Large intestine (tissue), 3 donors: ENCODE results near the gene KCNQ5. TPM values are rescaled to one million over a fixed set of nuclear protein-coding genes. Genes with fewer than 3 reads are reported as not detected.

Experiments used
- DNase-seq, 2 donors: peaks; one replicate each; pipeline versions ENCODE4 v3.0.0 to v3.0.0-alpha.2; 2013
- H3K27ac ChIP-seq: one replicate; pipeline ENCODE4 v1.5.1; 2013; ENCODE audit warnings: low read length
- H3K27me3 ChIP-seq: 2 replicates; pipeline ENCODE4 v1.6.1; 2013; ENCODE audit warnings: low read length; ENCODE audit not compliant: control insufficient read depth, insufficient read depth
- H3K36me3 ChIP-seq: 2 replicates; pipeline ENCODE4 v1.6.1; 2013; ENCODE audit warnings: low read length; ENCODE audit not compliant: control insufficient read depth, insufficient read depth
- H3K4me1 ChIP-seq: one replicate; pipeline ENCODE4 v1.6.1; 2013; ENCODE audit warnings: low read length; ENCODE audit not compliant: control insufficient read depth, insufficient read depth
- H3K4me3 ChIP-seq: one replicate; pipeline ENCODE4 v1.5.1; 2013; ENCODE audit warnings: low read length
- H3K9me3 ChIP-seq: one replicate; pipeline ENCODE4 v1.6.1; 2013; ENCODE audit warnings: mild to moderate bottlenecking, low read depth, low read length, moderate library complexity; ENCODE audit not compliant: control insufficient read depth
- WGBS: methylation state at CpG from one replicate; pipeline ENCODE4 v1.1.5; 2013; ENCODE audit warnings: low lambda C conversion rate; ENCODE audit not compliant: insufficient coverage; 5-methylcytosine and 5-hydroxymethylcytosine counted together
- polyA plus RNA-seq: library from polyadenylated mRNA; unstranded; fragments of 120-200 nt; gene quantifications from one replicate; pipeline ENCODE4 v1.2.1, GENCODE V29; 2013

Gene KCNQ5
- polyA plus RNA-seq, 1 donor: 3.4 TPM

GRCh38 chr6:72944660-72945059 lies 322.8 kb downstream of the KCNQ5 start:
- H3K36me3 ChIP-seq: no peaks in the 10 kb centered on the region
- H3K27ac ChIP-seq: no peak overlapping the region
- H3K27me3 ChIP-seq: no peaks in the 10 kb centered on the region
- WGBS: 89% methylated on average over 1 of the region's 2 CpGs
- no peaks in the 10 kb centered on the region for H3K4me1 ChIP-seq
- no peak for DNase-seq
- no peaks in the 10 kb centered on the region for H3K9me3 ChIP-seq
- no peak overlapping the region for H3K4me3 ChIP-seq

GRCh38 chr6:72946774-72947173 lies 324.9 kb downstream of the KCNQ5 start:
- no peaks in the 10 kb centered on the region for H3K36me3 ChIP-seq
- H3K4me3 ChIP-seq: no peak overlapping the region
- DNase-seq: no peak
- no peak overlapping the region for H3K27ac ChIP-seq
- no peaks in the 10 kb centered on the region for H3K27me3 ChIP-seq
- whole genome bisulfite sequencing: 100% methylated on average over 1 of the region's 2 CpGs
- H3K4me1 ChIP-seq: no peaks in the 10 kb centered on the region
- H3K9me3 ChIP-seq: no peaks in the 10 kb centered on the region

GRCh38 chr6:72947534-72947933 lies 325.7 kb downstream of the KCNQ5 start:
- Histone ChIP-seq H3K27me3 (no peaks in the 10 kb centered on the region), H3K36me3 (no peaks in the 10 kb centered on the region), H3K9me3 (no peaks in the 10 kb centered on the region), H3K4me3 (no peak overlapping the region), H3K27ac (no peak overlapping the region), H3K4me1 (no peaks in the 10 kb centered on the region)
- no peak for DNase-seq
- 33% methylated on average over 1 of the region's 1 CpG for WGBS

GRCh38 chr6:72948153-72948552 lies 326.3 kb downstream of the KCNQ5 start:
- no peak overlapping the region for H3K4me3 ChIP-seq
- H3K27ac ChIP-seq: no peak overlapping the region
- no CpG with 5 or more reads among the region's 1 CpG for WGBS
- no peaks in the 10 kb centered on the region for H3K36me3 ChIP-seq
- no peak for DNase-seq
- no peaks in the 10 kb centered on the region for H3K9me3 ChIP-seq
- H3K4me1 ChIP-seq: no peaks in the 10 kb centered on the region
- H3K27me3 ChIP-seq: no peaks in the 10 kb centered on the region

- Histone ChIP-seq H3K9me3 (no peaks in the 10 kb centered on the region), H3K27ac (no peak overlapping the region), H3K4me1 (no peaks in the 10 kb centered on the region), H3K36me3 (no peaks in the 10 kb centered on the region), H3K4me3 (no peak overlapping the region), H3K27me3 (no peaks in the 10 kb centered on the region)
- WGBS: 90% methylated on average over 2 of the region's 6 CpGs
- no peak for DNase-seq
Measured at GRCh38 chr6:72950114-72950860, 328.4 kb downstream of the KCNQ5 start.

- Histone ChIP-seq H3K4me3 (no peak overlapping the region), H3K27ac (no peak overlapping the region), H3K27me3 (no peaks in the 10 kb centered on the region), H3K36me3 (no peaks in the 10 kb centered on the region), H3K4me1 (no peaks in the 10 kb centered on the region), H3K9me3 (no peaks in the 10 kb centered on the region)
- 100% methylated on average over 1 of the region's 2 CpGs for WGBS
- DNase-seq: no peak
Measured at GRCh38 chr6:72952808-72953630, 331.2 kb downstream of the KCNQ5 start.

GRCh38 chr6:72953971-72954381 lies 332.1 kb downstream of the KCNQ5 start:
- no CpG with 5 or more reads among the region's 3 CpGs for WGBS
- no peaks in the 10 kb centered on the region for H3K27me3 ChIP-seq
- H3K4me3 ChIP-seq: no peak overlapping the region
- no peak for DNase-seq
- H3K4me1 ChIP-seq: no peaks in the 10 kb centered on the region
- H3K9me3 ChIP-seq: no peaks in the 10 kb centered on the region
- H3K36me3 ChIP-seq: no peaks in the 10 kb centered on the region
- H3K27ac ChIP-seq: no peak overlapping the region

- H3K27ac ChIP-seq: no peak overlapping the region
- H3K36me3 ChIP-seq: no peaks in the 10 kb centered on the region
- H3K27me3 ChIP-seq: no peaks in the 10 kb centered on the region
- peak in 1 of 2 donors; percentile 7 for DNase-seq
- H3K4me3 ChIP-seq: no peak overlapping the region
- no peaks in the 10 kb centered on the region for H3K9me3 ChIP-seq
- no peaks in the 10 kb centered on the region for H3K4me1 ChIP-seq
- WGBS: no CpG with 5 or more reads among the region's 4 CpGs
Measured at GRCh38 chr6:72954716-72955115, 332.9 kb downstream of the KCNQ5 start.

GRCh38 chr6:72955666-72956065 lies 333.8 kb downstream of the KCNQ5 start:
- DNase-seq: no peak
- Histone ChIP-seq H3K27me3 (no peaks in the 10 kb centered on the region), H3K36me3 (no peaks in the 10 kb centered on the region), H3K27ac (no peak overlapping the region), H3K4me1 (no peaks in the 10 kb centered on the region), H3K4me3 (no peak overlapping the region), H3K9me3 (no peaks in the 10 kb centered on the region)
- no CpG with 5 or more reads among the region's 2 CpGs for WGBS

GRCh38 chr6:72956272-72956671 lies 334.4 kb downstream of the KCNQ5 start:
- WGBS: 13% methylated on average over 1 of the region's 1 CpG
- no peaks in the 10 kb centered on the region for H3K4me1 ChIP-seq
- no peak overlapping the region for H3K4me3 ChIP-seq
- H3K9me3 ChIP-seq: no peaks in the 10 kb centered on the region
- H3K27me3 ChIP-seq: no peaks in the 10 kb centered on the region
- no peaks in the 10 kb centered on the region for H3K36me3 ChIP-seq
- DNase-seq: no peak
- no peak overlapping the region for H3K27ac ChIP-seq
